Breast epithelium (tissue), 4 donors: ENCODE data around the gene RAB24. TPM values are rescaled to one million over a fixed set of nuclear protein-coding genes. Genes with fewer than 3 reads are reported as not detected.
"Not testable (repeated sequence)": the region's sequence is repeated elsewhere in the genome, so short reads cannot be mapped to it uniquely, and the experiment has no call there.

Experiments
- DNase-seq, 2 donors: peaks; one replicate each; pipeline ENCODE4 v3.0.0-alpha.2; 2019; ENCODE audit warnings: low spot score in 2 of 2
- H3K27ac ChIP-seq, 2 donors: fragments of 200-600 bp; sonication (generic) in 1 of 2; one replicate each; pipeline ENCODE4 v1.5.1; 2016 to 2019; ENCODE audit warnings: mild to moderate bottlenecking in 1 of 2
- H3K27me3 ChIP-seq, 2 donors: fragments of 200-600 bp; sonication (generic) in 1 of 2; one replicate each; pipeline versions ENCODE4 v1.5.1 to v1.6.0; 2017 to 2019; ENCODE audit warnings: control low read depth in 1 of 2, mild to moderate bottlenecking in 1 of 2
- H3K36me3 ChIP-seq: fragments of 200-600 bp; one replicate; pipeline ENCODE4 v1.5.1; 2019
- H3K4me1 ChIP-seq, 2 donors: fragments of 200-600 bp; sonication (generic); one replicate each; pipeline ENCODE4 v1.5.1; 2016 to 2019; ENCODE audit warnings: control low read depth in 1 of 2
- H3K4me3 ChIP-seq, 3 donors: fragments of 200-600 bp; sonication (generic); 1 replicate in 2 of 3; 2 replicates in 1 of 3; pipeline ENCODE4 v1.5.1; 2016 to 2019; ENCODE audit warnings: mild to moderate bottlenecking in 3 of 3, moderate library complexity in 2 of 3
- H3K9me3 ChIP-seq, 2 donors: fragments of 200-600 bp; sonication (generic) in 1 of 2; one replicate each; pipeline ENCODE4 v1.5.1; 2016 to 2019; ENCODE audit warnings: control low read depth in 1 of 2
- CTCF ChIP-seq, 3 donors: fragments of 450-650 bp; IDR thresholded peaks; one replicate each; pipeline ENCODE4 v1.5.1; 2016 to 2017; ENCODE audit warnings: antibody characterized with exemption in 3 of 3, mild to moderate bottlenecking in 3 of 3, moderate library complexity in 3 of 3
- POLR2A ChIP-seq: fragments of 450-650 bp; IDR thresholded peaks from one replicate; pipeline ENCODE4 v1.6.1; 2016; ENCODE audit warnings: antibody characterized with exemption, mild to moderate bottlenecking, moderate library complexity
- POLR2AphosphoS5 ChIP-seq, 3 donors: sonication (generic); formaldehyde crosslinking; IDR thresholded peaks; one replicate each; pipeline ENCODE4 v1.6.1; 2017; ENCODE audit warnings: antibody characterized with exemption in 3 of 3
- intact Hi-C: fragments of 100-400 bp; cut with DNase I; formaldehyde crosslinking; loops from one replicate; pipeline ENCODE4 v1.15.1; 2023; ENCODE audit warnings: low total_unique reads
- total RNA-seq, 3 donors: library from RNA; depleted of rRNA; stranded (reverse); fragments of >200 nt; gene quantifications; one replicate each; pipeline ENCODE4 v1.1.0, GENCODE V29; 2016

RAB24 gene
- total RNA-seq, 3 donors from 2014 or later: 21.4 to 62.9 (median 36.0) TPM

- Histone ChIP-seq H3K27me3 (no peaks in the 10 kb centered on the region), H3K4me1 (no peaks in the 10 kb centered on the region), H3K36me3 (peaks cover 10% of the 10 kb centered on the region), H3K9me3 (no peaks in the 10 kb centered on the region), H3K4me3 (no peak overlapping the region), H3K27ac (no peak overlapping the region)
- DNase-seq: no peak
- TF ChIP-seq POLR2A (no peak), POLR2AphosphoS5 (IDR thresholded peaks at IDR 0.05) (no peak), CTCF (IDR thresholded peaks at IDR 0.05) (no peak)
- intact Hi-C loops: loop anchor here (2.0 kb wide), 1 partner anchor 61 kb away; no protein-coding TSS in a partner anchor
These were observed 38.1 kb downstream of the RAB24 start for GRCh38 chr5:177265395-177265794.

- H3K9me3 ChIP-seq: no peaks in the 10 kb centered on the region
- peaks cover 10% of the 10 kb centered on the region for H3K36me3 ChIP-seq
- intact Hi-C loops: loop anchor here (2.0 kb wide), 1 partner anchor 59 kb away; no protein-coding TSS in a partner anchor
- no peak overlapping the region for H3K4me3 ChIP-seq
- TF ChIP-seq CTCF (IDR thresholded peaks at IDR 0.05) (no peak), POLR2AphosphoS5 (IDR thresholded peaks at IDR 0.05) (no peak), POLR2A (no peak)
- H3K4me1 ChIP-seq: no peaks in the 10 kb centered on the region
- H3K27me3 ChIP-seq: no peaks in the 10 kb centered on the region
- DNase-seq: no peak
- no peak overlapping the region for H3K27ac ChIP-seq
These were observed 39.3 kb downstream of the RAB24 start for GRCh38 chr5:177264178-177264577.

- no peak for TF ChIP-seq POLR2AphosphoS5 (IDR thresholded peaks at IDR 0.05)
- TF ChIP-seq CTCF (IDR thresholded peaks at IDR 0.05): no peak
- no peak for TF ChIP-seq POLR2A
- H3K4me3 ChIP-seq: no peak overlapping the region
- no peak for DNase-seq
- H3K4me1 ChIP-seq: no peaks in the 10 kb centered on the region
- H3K9me3 ChIP-seq: no peaks in the 10 kb centered on the region
- H3K27ac ChIP-seq: no peak overlapping the region
- H3K27me3 ChIP-seq: no peaks in the 10 kb centered on the region
- peaks cover 9% of the 10 kb centered on the region for H3K36me3 ChIP-seq
- intact Hi-C loops: no loop called here
These were observed 42.0 kb downstream of the RAB24 start for GRCh38 chr5:177261510-177261909.

- Histone ChIP-seq H3K27me3 (no peaks in the 10 kb centered on the region), H3K9me3 (no peaks in the 10 kb centered on the region), H3K4me1 (no peaks in the 10 kb centered on the region), H3K36me3 (peaks cover 4% of the 10 kb centered on the region), H3K4me3 (no peak overlapping the region), H3K27ac (no peak overlapping the region)
- intact Hi-C loops: no loop called here
- TF ChIP-seq POLR2AphosphoS5 (IDR thresholded peaks at IDR 0.05) (no peak), POLR2A (no peak), CTCF (IDR thresholded peaks at IDR 0.05) (no peak)
- DNase-seq: no peak
These were observed 42.6 kb downstream of the RAB24 start for GRCh38 chr5:177260961-177261360.

GRCh38 chr5:177258711-177259110, 44.8 kb downstream of the RAB24 start:
- H3K4me1 ChIP-seq, H3K36me3 ChIP-seq, H3K4me3 ChIP-seq, DNase-seq, H3K27ac ChIP-seq, H3K27me3 ChIP-seq, H3K9me3 ChIP-seq, intact Hi-C loops: not testable (repeated sequence)

GRCh38 chr5:177256296-177256695, 47.2 kb downstream of the RAB24 start:
- intact Hi-C loops: no loop called here
- TF ChIP-seq POLR2A (no peak), CTCF (IDR thresholded peaks at IDR 0.05) (no peak), POLR2AphosphoS5 (IDR thresholded peaks at IDR 0.05) (no peak)
- H3K27me3 ChIP-seq: no peaks in the 10 kb centered on the region
- no peaks in the 10 kb centered on the region for H3K4me1 ChIP-seq
- H3K36me3 ChIP-seq: no peaks in the 10 kb centered on the region
- no peak for DNase-seq
- H3K9me3 ChIP-seq: no peaks in the 10 kb centered on the region
- H3K4me3 ChIP-seq: no peak overlapping the region
- H3K27ac ChIP-seq: no peak overlapping the region
